Choroid plexus epithelial cell (primary cell): Measurements from ENCODE around the gene ARMC6.

Experiments
- DNase-seq: peaks from one replicate; pipeline ENCODE4 v3.0.0-alpha.2; 2010; ENCODE audit warnings: low read depth
- H3K4me3 ChIP-seq: 2 replicates; pipeline ENCODE4 v1.5.1; 2011; ENCODE audit warnings: low read depth, mild to moderate bottlenecking, control low read depth, low read length, moderate library complexity
- CTCF ChIP-seq: conservative IDR thresholded peaks from 2 replicates; pipeline ENCODE4 v1.5.1; 2011; ENCODE audit warnings: low read depth, mild to moderate bottlenecking, control low read depth, inconsistent platforms, low read length, moderate library complexity

Gene ARMC6

GRCh38 chr19:18991006-18991405 lies 42.4 kb upstream of the ARMC6 start:
- no peak overlapping the region for H3K4me3 ChIP-seq
- no peak for DNase-seq
- TF ChIP-seq CTCF, result no peak

- TF ChIP-seq CTCF, result no peak
- no peak for DNase-seq
- no peak overlapping the region for H3K4me3 ChIP-seq
Measured at GRCh38 chr19:18991468-18991867, 41.9 kb upstream of the ARMC6 start.

- no peak for TF ChIP-seq CTCF
- DNase-seq, result no peak
- H3K4me3 ChIP-seq, result no peak overlapping the region
Measured at GRCh38 chr19:18992696-18993095, 40.7 kb upstream of the ARMC6 start.

- DNase-seq, result no peak
- TF ChIP-seq CTCF, result no peak
Measured at GRCh38 chr19:18993115-18993514, 40.3 kb upstream of the ARMC6 start.

GRCh38 chr19:18995804-18996241 lies 37.6 kb upstream of the ARMC6 start:
- peak; percentile 94 for DNase-seq
- peak; percentile 90 for TF ChIP-seq CTCF
- H3K4me3 ChIP-seq, result no peak overlapping the region

More at GRCh38 chr19:18993115-18993514, 40.3 kb upstream of the ARMC6 start:
- no peak overlapping the region for H3K4me3 ChIP-seq

- no peak for TF ChIP-seq CTCF
- no peak for DNase-seq
- no peak overlapping the region for H3K4me3 ChIP-seq
Measured at GRCh38 chr19:18996351-18996750, 37.1 kb upstream of the ARMC6 start.

- no peak for TF ChIP-seq CTCF
- DNase-seq, result no peak
- H3K4me3 ChIP-seq, result no peak overlapping the region
Measured at GRCh38 chr19:18996796-18997394, 36.5 kb upstream of the ARMC6 start.
